Choroid plexus epithelial cell (primary cell): ENCODE results near the gene ASTN2.
A peak's percentile ranks its signal among the peaks of the same experiment; 100 is the strongest.

Experiments
- DNase-seq: peaks from one replicate; pipeline ENCODE4 v3.0.0-alpha.2; 2010; ENCODE audit warnings: low read depth
- H3K4me3 ChIP-seq: 2 replicates; pipeline ENCODE4 v1.5.1; 2011; ENCODE audit warnings: low read depth, mild to moderate bottlenecking, control low read depth, low read length, moderate library complexity
- CTCF ChIP-seq: conservative IDR thresholded peaks from 2 replicates; pipeline ENCODE4 v1.5.1; 2011; ENCODE audit warnings: low read depth, mild to moderate bottlenecking, control low read depth, inconsistent platforms, low read length, moderate library complexity

ASTN2 gene

DNA sequence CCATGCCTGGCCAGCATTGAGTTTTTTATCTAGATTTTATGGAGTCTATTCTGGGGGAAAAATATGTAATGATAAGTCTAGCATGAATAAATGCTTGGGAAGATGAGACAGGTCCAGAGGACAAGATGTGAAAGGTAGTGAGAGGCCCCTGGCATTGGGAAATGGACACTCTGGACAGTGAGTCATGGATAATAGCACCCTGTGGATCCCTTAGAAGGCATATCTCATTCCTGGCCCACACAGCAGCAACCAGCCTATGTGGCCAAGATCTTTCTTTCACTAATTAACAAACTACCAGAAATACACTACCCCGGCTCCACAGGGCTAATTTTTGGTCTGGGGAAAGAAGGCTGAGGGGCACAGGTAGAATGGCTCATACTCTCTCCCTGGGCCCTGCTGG lies 371.7 kb downstream of the ASTN2 start:
- DNase-seq: no peak
- TF ChIP-seq CTCF: no peak
- no peak overlapping the region for H3K4me3 ChIP-seq

DNA sequence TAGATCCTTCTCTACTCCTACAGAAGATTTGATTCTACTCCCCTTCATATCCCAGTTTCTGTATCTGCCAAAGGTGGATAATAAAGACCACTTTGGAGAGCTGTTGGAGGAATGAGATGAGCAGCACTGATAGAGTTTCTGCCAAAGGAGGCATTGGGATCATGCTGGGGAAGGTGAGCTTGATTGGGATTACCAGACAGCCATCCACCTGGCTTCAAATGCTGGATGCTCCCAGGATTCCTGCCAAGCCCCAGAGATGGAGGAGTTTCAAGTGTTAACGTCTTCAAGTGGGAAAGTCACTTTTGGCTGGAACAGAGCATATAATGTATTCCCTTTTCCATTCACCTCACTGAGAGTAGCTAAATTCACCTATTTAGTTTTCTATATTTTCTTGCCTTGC lies 379.3 kb downstream of the ASTN2 start:
- TF ChIP-seq CTCF: no peak
- H3K4me3 ChIP-seq: no peak overlapping the region

DNA sequence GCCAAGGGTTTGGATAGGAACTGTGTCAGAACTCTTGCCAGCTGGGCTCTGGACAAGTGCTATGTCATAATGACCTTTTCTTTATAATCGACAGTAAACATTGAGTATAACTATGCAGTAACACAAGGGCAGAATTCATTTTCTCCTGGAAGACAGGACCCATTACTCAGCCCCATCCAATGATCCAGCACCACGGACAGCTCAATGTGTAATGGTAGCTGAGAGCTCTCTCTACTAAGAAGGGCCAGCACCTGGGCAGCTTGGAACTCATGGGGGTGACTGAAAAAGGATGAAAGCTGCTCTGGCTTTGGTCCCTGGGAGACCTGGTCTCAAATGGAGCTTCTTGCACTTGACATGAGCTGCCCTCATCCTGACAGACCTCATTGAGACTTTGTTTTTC lies 380.0 kb downstream of the ASTN2 start:
- TF ChIP-seq CTCF: no peak
- DNase-seq: peak; percentile 7
- H3K4me3 ChIP-seq: no peak overlapping the region

More for the DNA sequence above, 379.3 kb downstream of the ASTN2 start:
- DNase-seq: no peak

DNA sequence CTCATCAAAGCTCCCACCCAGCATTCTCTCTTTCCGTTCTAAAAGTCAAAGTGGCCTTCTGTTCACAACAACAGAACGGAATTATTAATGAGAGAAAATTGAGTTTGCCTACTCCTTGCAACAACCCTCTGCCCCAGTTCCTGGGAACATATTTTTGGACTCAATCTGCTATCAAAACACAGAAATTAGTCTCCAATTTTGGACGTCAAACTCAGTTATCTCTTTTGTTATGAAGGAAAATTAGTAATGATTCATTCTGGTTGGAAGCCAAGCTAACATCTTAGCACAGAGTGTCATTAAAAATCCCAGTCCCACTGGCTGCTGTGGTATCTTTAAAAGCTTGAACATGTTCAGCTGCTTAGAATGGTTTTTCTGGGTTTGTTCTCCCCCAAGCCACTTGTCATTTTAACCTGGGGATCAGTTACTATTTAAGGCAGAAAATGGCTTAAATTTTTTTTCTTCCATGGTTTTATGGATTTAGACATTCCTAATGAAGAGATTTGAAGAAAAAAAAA lies 384.5 kb downstream of the ASTN2 start:
- no peak for TF ChIP-seq CTCF
- no peak overlapping the region for H3K4me3 ChIP-seq
- DNase-seq: no peak

GRCh38 chr9:117029341-117029740 lies 385.5 kb downstream of the ASTN2 start:
- no peak overlapping the region for H3K4me3 ChIP-seq
- DNase-seq: no peak
- no peak for TF ChIP-seq CTCF

- H3K4me3 ChIP-seq: no peak overlapping the region
- no peak for TF ChIP-seq CTCF
- peak; percentile 2 for DNase-seq
Measured at GRCh38 chr9:117028103-117028858, 386.6 kb downstream of the ASTN2 start.

DNA sequence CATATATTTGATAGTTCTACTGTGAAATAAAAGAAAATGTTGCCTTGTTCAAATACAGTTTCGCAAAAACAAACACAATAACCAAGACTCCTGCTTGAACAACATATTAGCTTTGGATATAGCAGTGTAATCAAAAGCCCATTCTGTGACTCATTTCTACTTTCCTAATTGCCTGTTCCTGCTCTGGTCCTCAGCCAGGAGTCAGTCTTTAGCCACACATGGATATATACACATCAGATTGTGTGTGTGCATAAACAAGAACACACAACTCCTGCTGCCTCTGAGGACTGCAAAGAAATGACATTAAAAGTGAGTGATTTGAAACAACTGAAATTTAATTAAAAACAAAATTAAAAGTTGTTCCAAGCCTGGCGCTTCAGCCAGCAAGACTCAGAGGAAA lies 393.0 kb downstream of the ASTN2 start:
- TF ChIP-seq CTCF: no peak
- no peak for DNase-seq
- no peak overlapping the region for H3K4me3 ChIP-seq
